ENCODE results near the gene PIP4K2A. TPM values are rescaled to one million over a fixed set of nuclear protein-coding genes. Genes with fewer than 3 reads are reported as not detected.

PIP4K2A gene
- total RNA-seq, 1 donor from 2014 or later = 37.6 TPM

DNA sequence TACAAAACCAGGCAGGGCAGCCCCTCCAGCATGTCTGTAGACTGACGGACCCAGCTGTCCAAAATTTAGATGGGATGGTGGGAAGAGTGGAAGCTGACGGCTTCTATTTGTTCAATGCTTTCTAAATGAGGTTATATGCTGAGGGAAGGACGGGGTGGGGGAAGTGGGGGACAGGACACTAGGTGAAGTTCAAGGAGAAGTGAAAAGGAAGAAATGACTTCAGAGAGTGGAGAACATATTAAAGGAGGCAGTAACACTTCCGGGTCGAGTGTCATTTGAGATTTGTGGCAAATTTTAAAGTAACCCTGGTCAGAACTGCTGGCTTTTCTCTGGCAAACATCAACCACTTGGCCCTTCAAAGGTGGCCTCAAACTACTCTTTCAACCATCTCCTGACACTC is 9.4 kb downstream of the PIP4K2A start:
- TF ChIP-seq, protein P1, sequence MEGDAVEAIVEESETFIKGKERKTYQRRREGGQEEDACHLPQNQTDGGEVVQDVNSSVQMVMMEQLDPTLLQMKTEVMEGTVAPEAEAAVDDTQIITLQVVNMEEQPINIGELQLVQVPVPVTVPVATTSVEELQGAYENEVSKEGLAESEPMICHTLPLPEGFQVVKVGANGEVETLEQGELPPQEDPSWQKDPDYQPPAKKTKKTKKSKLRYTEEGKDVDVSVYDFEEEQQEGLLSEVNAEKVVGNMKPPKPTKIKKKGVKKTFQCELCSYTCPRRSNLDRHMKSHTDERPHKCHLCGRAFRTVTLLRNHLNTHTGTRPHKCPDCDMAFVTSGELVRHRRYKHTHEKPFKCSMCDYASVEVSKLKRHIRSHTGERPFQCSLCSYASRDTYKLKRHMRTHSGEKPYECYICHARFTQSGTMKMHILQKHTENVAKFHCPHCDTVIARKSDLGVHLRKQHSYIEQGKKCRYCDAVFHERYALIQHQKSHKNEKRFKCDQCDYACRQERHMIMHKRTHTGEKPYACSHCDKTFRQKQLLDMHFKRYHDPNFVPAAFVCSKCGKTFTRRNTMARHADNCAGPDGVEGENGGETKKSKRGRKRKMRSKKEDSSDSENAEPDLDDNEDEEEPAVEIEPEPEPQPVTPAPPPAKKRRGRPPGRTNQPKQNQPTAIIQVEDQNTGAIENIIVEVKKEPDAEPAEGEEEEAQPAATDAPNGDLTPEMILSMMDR (IDR thresholded peaks at IDR 0.05; ENCODE audit: unreplicated experiment) = no peak
- no peaks in the 10 kb centered on the region for H3K4me1 Mint-ChIP-seq
- peaks cover 8% of the 10 kb centered on the region for H3K9me3 Mint-ChIP-seq

DNA sequence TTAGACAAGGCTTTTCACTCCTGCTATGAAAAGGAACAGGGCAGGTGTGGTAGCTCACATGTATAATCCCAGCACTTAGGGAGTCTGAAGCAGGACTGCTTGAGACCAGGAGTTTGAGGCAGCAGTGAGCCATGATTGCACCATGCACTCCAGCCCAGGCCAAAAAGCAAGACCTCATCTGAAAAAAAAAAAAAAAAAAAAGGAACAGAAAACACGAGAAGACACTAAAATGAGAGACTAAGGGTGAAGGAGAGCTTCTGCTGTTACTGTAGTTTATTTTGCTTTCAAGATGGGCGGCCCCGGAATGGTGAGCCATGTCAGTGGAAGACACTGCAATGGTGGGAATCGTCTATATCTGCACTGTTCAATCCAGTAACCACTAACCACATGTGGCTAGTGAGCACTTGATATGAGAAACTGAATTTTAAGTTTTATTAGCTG is 9.9 kb downstream of the PIP4K2A start:
- peaks cover 8% of the 10 kb centered on the region for H3K9me3 Mint-ChIP-seq
- TF ChIP-seq, protein P1 (IDR thresholded peaks at IDR 0.05; ENCODE audit: unreplicated experiment) = no peak
- H3K4me3 Mint-ChIP-seq = no peak overlapping the region
- no peak for DNase-seq (ENCODE audit: low spot score in 2 of 2, unreplicated experiment in 2 of 2)
- peaks cover 2% of the 10 kb centered on the region for H3K36me3 Mint-ChIP-seq
- no peaks in the 10 kb centered on the region for H3K4me1 Mint-ChIP-seq
- no peaks in the 10 kb centered on the region for H3K27me3 Mint-ChIP-seq (ENCODE audit: low read depth)
- no peak overlapping the region for H3K27ac Mint-ChIP-seq

More for the DNA sequence above, 9.4 kb downstream of the PIP4K2A start:
- no peak overlapping the region for H3K4me3 Mint-ChIP-seq
- no peak for DNase-seq (ENCODE audit: low spot score in 2 of 2, unreplicated experiment in 2 of 2)
- H3K27ac Mint-ChIP-seq = no peak overlapping the region
- H3K27me3 Mint-ChIP-seq (ENCODE audit: low read depth) = no peaks in the 10 kb centered on the region
- H3K36me3 Mint-ChIP-seq = peaks cover 2% of the 10 kb centered on the region

DNA sequence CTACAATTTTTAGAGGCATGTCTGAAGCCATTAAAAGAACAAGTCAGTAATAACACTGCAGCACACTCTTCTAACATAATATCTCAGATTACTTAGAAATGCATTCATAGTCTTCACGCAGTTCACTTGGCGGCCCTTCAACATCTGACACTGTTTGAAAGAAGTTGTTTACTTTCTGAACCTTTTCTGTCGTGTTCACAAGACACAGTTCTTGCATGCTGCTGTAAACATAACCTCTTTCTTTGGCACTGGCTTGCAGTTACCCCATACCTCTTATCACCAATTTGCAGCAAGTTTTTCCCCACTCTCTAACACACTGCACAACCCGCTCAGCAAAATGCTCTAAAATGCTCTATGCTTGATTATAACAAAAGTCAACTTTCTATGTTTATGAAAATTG is 12.0 kb downstream of the PIP4K2A start:
- H3K9me3 Mint-ChIP-seq = peaks cover 8% of the 10 kb centered on the region
- no peak for DNase-seq (ENCODE audit: low spot score in 2 of 2, unreplicated experiment in 2 of 2)
- peaks cover 4% of the 10 kb centered on the region for H3K4me1 Mint-ChIP-seq
- TF ChIP-seq, protein P1 (IDR thresholded peaks at IDR 0.05; ENCODE audit: unreplicated experiment) = no peak
- no peak overlapping the region for H3K4me3 Mint-ChIP-seq
- H3K27ac Mint-ChIP-seq = no peak overlapping the region
- H3K27me3 Mint-ChIP-seq (ENCODE audit: low read depth) = no peaks in the 10 kb centered on the region
- H3K36me3 Mint-ChIP-seq = peaks cover 2% of the 10 kb centered on the region

DNA sequence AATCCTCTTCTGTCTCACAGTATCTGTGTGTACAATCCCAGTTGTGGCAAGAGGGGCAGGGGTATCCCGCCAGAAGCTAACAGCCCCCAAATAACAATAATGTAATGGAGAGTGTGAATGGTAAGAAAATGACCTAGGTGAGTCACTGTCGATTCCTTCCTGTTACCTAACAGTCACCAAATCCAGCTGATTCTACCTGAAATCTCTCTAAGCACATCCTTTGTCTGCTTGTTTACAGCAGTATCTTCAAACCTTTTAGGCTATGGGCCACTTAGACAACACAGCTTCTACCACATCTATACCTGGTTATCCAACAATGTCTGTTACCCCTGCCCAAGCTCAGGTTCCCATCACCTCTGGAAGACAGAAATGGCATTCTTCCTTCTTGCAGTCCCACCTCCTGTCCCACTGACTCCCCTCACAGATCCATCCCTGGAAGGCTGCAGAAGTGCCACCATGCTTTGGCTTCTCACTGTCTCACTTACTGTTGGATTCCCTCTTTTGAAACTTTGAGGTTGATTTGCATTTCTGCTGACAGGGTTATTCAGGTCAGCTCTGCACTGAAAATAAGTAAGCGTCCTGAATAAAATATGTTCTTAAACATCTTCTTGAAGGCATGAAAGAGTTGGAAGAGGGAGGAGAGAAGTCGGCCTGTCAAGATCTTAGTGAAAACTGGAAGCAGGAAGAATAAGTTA is 13.1 kb downstream of the PIP4K2A start:
- no peak overlapping the region for H3K27ac Mint-ChIP-seq
- no peaks in the 10 kb centered on the region for H3K27me3 Mint-ChIP-seq (ENCODE audit: low read depth)
- H3K4me3 Mint-ChIP-seq = no peak overlapping the region
- peaks cover 2% of the 10 kb centered on the region for H3K36me3 Mint-ChIP-seq
- no peak for DNase-seq (ENCODE audit: low spot score in 2 of 2, unreplicated experiment in 2 of 2)
- peaks cover 8% of the 10 kb centered on the region for H3K9me3 Mint-ChIP-seq
- peaks cover 9% of the 10 kb centered on the region for H3K4me1 Mint-ChIP-seq
- TF ChIP-seq, protein P1 (IDR thresholded peaks at IDR 0.05; ENCODE audit: unreplicated experiment) = no peak

DNA sequence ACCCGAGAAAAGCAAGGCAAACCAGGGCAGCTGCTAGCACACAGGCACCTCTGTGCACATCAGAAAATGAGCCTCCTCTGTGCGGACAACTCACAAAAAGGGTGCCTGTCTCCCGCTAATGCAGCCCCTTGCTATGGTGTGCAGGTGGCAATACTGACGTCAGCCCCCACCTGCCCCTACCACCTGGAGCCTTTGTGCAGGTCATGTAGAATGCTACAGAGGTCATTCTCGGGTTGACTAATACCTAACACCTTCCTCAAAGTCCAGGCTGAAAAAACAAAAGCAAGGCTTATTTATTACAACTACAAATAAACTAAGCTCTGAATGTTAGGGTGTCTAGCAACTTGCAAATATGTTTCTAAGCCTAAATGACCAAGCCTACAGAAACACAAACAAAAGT is 13.9 kb downstream of the PIP4K2A start:
- TF ChIP-seq, protein P1 (IDR thresholded peaks at IDR 0.05; ENCODE audit: unreplicated experiment) = no peak
- H3K4me1 Mint-ChIP-seq = peaks cover 9% of the 10 kb centered on the region
- no peak overlapping the region for H3K4me3 Mint-ChIP-seq
- no peak for DNase-seq (ENCODE audit: low spot score in 2 of 2, unreplicated experiment in 2 of 2)
- peaks cover 2% of the 10 kb centered on the region for H3K36me3 Mint-ChIP-seq
- no peaks in the 10 kb centered on the region for H3K27me3 Mint-ChIP-seq (ENCODE audit: low read depth)
- H3K9me3 Mint-ChIP-seq = peaks cover 8% of the 10 kb centered on the region
- H3K27ac Mint-ChIP-seq = no peak overlapping the region
